Measurements from ENCODE around the gene TULP4. TPM values are rescaled to one million over a fixed set of nuclear protein-coding genes. Genes with fewer than 3 reads are reported as not detected.
"Not testable (repeated sequence)": the region's sequence is repeated elsewhere in the genome, so short reads cannot be mapped to it uniquely, and the experiment has no call there.

The TULP4 gene
- polyA plus RNA-seq, 3 donors = 6.5 to 10.6 (median 7.9) TPM

- DNase-seq = no peak
- H3K4me2 ChIP-seq (replicated peaks; ENCODE audit: extremely low read depth, low read length, poor library complexity, severe bottlenecking) = no peak overlapping the region
- WGBS (ENCODE audit: insufficient coverage) = 92% methylated on average over 4 of the region's 4 CpGs
- H3K4me3 Mint-ChIP-seq = no peak overlapping the region
- no peaks in the 10 kb centered on the region for H3K27me3 ChIP-seq (ENCODE audit: control insufficient read depth in 2 of 2, insufficient read depth in 2 of 2, low read length in 2 of 2)
- H2AFZ ChIP-seq (ENCODE audit: insufficient read depth, low read depth, low read length, poor library complexity, severe bottlenecking) = no peak overlapping the region
- H3K27me3 Mint-ChIP-seq (ENCODE audit: low read depth in 3 of 3) = no peaks in the 10 kb centered on the region
- no peak overlapping the region for H3K4me3 ChIP-seq (replicated peaks in 1 of 3; ENCODE audit: low read depth in 2 of 3, low read length in 3 of 3)
- H3K27ac ChIP-seq (ENCODE audit: low read depth in 1 of 2, low read length in 2 of 2) = no peak overlapping the region
- H3K9ac ChIP-seq (ENCODE audit: insufficient read depth, low read length, poor library complexity, severe bottlenecking) = no peak overlapping the region
- H3K4me1 ChIP-seq (ENCODE audit: control insufficient read depth in 1 of 2, insufficient read depth in 2 of 2, low read length in 2 of 2) = no peaks in the 10 kb centered on the region
- intact Hi-C loops (cut with micrococcal nuclease) = no loop called here
- H3K9me3 ChIP-seq (replicated peaks in 1 of 2; ENCODE audit: control insufficient read depth in 1 of 2, insufficient read depth in 1 of 2, low read length in 2 of 2) = peaks cover 21 to 34% of the 10 kb centered on the region in 2 donors
- H4K20me1 ChIP-seq (ENCODE audit: insufficient read depth, low read length) = no peaks in the 10 kb centered on the region
- no peak overlapping the region for H3K27ac Mint-ChIP-seq
- TF ChIP-seq, protein P1, sequence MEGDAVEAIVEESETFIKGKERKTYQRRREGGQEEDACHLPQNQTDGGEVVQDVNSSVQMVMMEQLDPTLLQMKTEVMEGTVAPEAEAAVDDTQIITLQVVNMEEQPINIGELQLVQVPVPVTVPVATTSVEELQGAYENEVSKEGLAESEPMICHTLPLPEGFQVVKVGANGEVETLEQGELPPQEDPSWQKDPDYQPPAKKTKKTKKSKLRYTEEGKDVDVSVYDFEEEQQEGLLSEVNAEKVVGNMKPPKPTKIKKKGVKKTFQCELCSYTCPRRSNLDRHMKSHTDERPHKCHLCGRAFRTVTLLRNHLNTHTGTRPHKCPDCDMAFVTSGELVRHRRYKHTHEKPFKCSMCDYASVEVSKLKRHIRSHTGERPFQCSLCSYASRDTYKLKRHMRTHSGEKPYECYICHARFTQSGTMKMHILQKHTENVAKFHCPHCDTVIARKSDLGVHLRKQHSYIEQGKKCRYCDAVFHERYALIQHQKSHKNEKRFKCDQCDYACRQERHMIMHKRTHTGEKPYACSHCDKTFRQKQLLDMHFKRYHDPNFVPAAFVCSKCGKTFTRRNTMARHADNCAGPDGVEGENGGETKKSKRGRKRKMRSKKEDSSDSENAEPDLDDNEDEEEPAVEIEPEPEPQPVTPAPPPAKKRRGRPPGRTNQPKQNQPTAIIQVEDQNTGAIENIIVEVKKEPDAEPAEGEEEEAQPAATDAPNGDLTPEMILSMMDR (IDR thresholded peaks at IDR 0.05) = no peak
- H3K9me3 Mint-ChIP-seq = peaks cover 17 to 40% (median 27%) of the 10 kb centered on the region in 7 donors
- no peaks in the 10 kb centered on the region for H3K4me1 Mint-ChIP-seq
- H3K79me2 ChIP-seq (ENCODE audit: insufficient read depth, low read length) = peaks cover 5% of the 10 kb centered on the region
- peaks cover 0 to 7% of the 10 kb centered on the region in 2 donors for H3K36me3 ChIP-seq (replicated peaks in 1 of 2; ENCODE audit: control insufficient read depth in 1 of 2, insufficient read depth in 2 of 2, low read length in 2 of 2)
- H3K36me3 Mint-ChIP-seq = peaks cover 21 to 28% of the 10 kb centered on the region in 2 donors
Measured at GRCh38 chr6:158340252-158340651, 28.0 kb downstream of the TULP4 start.

DNA sequence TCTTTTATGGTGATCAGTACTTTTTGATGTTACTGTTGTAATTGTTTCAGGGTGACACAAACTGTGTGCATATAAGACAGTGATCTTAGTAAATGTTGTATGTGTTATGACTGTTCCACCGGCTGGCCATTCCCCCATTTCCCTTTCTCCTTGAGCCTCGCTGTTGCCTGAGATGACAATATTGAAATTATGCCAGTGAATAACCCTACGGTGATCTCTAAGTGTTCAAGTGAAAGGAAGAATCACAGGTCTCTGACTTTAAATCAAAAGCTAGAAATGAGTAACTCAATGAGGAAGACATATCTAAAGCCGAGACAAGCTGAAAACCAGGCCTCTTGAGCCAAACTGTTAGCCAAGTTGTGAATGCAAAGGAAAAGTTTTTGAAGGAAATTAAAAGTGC, 32.3 kb downstream of the TULP4 start:
- H3K4me2 ChIP-seq (replicated peaks; ENCODE audit: extremely low read depth, low read length, poor library complexity, severe bottlenecking) = no peak overlapping the region
- Mint-ChIP-seq H3K27me3 (ENCODE audit: low read depth in 3 of 3) (no peaks in the 10 kb centered on the region), H3K36me3 (peaks cover 15 to 19% of the 10 kb centered on the region in 2 donors), H3K27ac (no peak overlapping the region), H3K4me1 (no peaks in the 10 kb centered on the region), H3K4me3 (no peak overlapping the region), H3K9me3 (peaks cover 36 to 51% (median 40%) of the 10 kb centered on the region in 7 donors)
- no peak overlapping the region for H3K27ac ChIP-seq (ENCODE audit: low read depth in 1 of 2, low read length in 2 of 2)
- H3K4me1 ChIP-seq (ENCODE audit: control insufficient read depth in 1 of 2, insufficient read depth in 2 of 2, low read length in 2 of 2) = no peaks in the 10 kb centered on the region
- H3K79me2 ChIP-seq (ENCODE audit: insufficient read depth, low read length) = peaks cover 5% of the 10 kb centered on the region
- H3K9me3 ChIP-seq (replicated peaks in 1 of 2; ENCODE audit: control insufficient read depth in 1 of 2, insufficient read depth in 1 of 2, low read length in 2 of 2) = peaks cover 28 to 46% of the 10 kb centered on the region in 2 donors
- TF ChIP-seq, protein P1 (IDR thresholded peaks at IDR 0.05) = no peak
- DNase-seq = no peak
- peaks cover 0 to 12% of the 10 kb centered on the region in 2 donors for H3K36me3 ChIP-seq (replicated peaks in 1 of 2; ENCODE audit: control insufficient read depth in 1 of 2, insufficient read depth in 2 of 2, low read length in 2 of 2)
- intact Hi-C loops (cut with micrococcal nuclease) = no loop called here
- 100% methylated on average over 1 of the region's 4 CpGs for WGBS (ENCODE audit: insufficient coverage)
- no peaks in the 10 kb centered on the region for H3K27me3 ChIP-seq (ENCODE audit: control insufficient read depth in 2 of 2, insufficient read depth in 2 of 2, low read length in 2 of 2)
- no peaks in the 10 kb centered on the region for H4K20me1 ChIP-seq (ENCODE audit: insufficient read depth, low read length)
- H3K9ac ChIP-seq (ENCODE audit: insufficient read depth, low read length, poor library complexity, severe bottlenecking) = no peak overlapping the region
- no peak overlapping the region for H3K4me3 ChIP-seq (replicated peaks in 1 of 3; ENCODE audit: low read depth in 2 of 3, low read length in 3 of 3)
- H2AFZ ChIP-seq (ENCODE audit: insufficient read depth, low read depth, low read length, poor library complexity, severe bottlenecking) = no peak overlapping the region

- not testable (repeated sequence) for H3K27ac Mint-ChIP-seq
Measured at GRCh38 chr6:158345444-158345843, 33.2 kb downstream of the TULP4 start.

More at GRCh38 chr6:158345444-158345843, 33.2 kb downstream of the TULP4 start:
- H3K9me3 ChIP-seq (replicated peaks in 1 of 2; ENCODE audit: control insufficient read depth in 1 of 2, insufficient read depth in 1 of 2, low read length in 2 of 2) = peaks cover 28 to 51% of the 10 kb centered on the region in 2 donors
- DNase-seq; H3K4me1 Mint-ChIP-seq; H3K9ac ChIP-seq (ENCODE audit: insufficient read depth, low read length, poor library complexity, severe bottlenecking); H3K4me3 ChIP-seq (replicated peaks in 1 of 3; ENCODE audit: low read depth in 2 of 3, low read length in 3 of 3); H2AFZ ChIP-seq (ENCODE audit: insufficient read depth, low read depth, low read length, poor library complexity, severe bottlenecking); H3K27ac ChIP-seq (ENCODE audit: low read depth in 1 of 2, low read length in 2 of 2); intact Hi-C loops (cut with micrococcal nuclease); H3K4me2 ChIP-seq (replicated peaks; ENCODE audit: extremely low read depth, low read length, poor library complexity, severe bottlenecking); H4K20me1 ChIP-seq (ENCODE audit: insufficient read depth, low read length); H3K4me3 Mint-ChIP-seq; H3K27me3 Mint-ChIP-seq (ENCODE audit: low read depth in 3 of 3); H3K27me3 ChIP-seq (ENCODE audit: control insufficient read depth in 2 of 2, insufficient read depth in 2 of 2, low read length in 2 of 2); H3K79me2 ChIP-seq (ENCODE audit: insufficient read depth, low read length); H3K4me1 ChIP-seq (ENCODE audit: control insufficient read depth in 1 of 2, insufficient read depth in 2 of 2, low read length in 2 of 2); H3K36me3 ChIP-seq (replicated peaks in 1 of 2; ENCODE audit: control insufficient read depth in 1 of 2, insufficient read depth in 2 of 2, low read length in 2 of 2): not testable (repeated sequence)
- 100% methylated on average over 4 of the region's 6 CpGs for WGBS (ENCODE audit: insufficient coverage)
- H3K9me3 Mint-ChIP-seq = peaks cover 40 to 58% (median 46%) of the 10 kb centered on the region in 7 donors
- H3K36me3 Mint-ChIP-seq = peaks cover 13 to 22% of the 10 kb centered on the region in 2 donors
